ENCODE results near the gene WAPL. TPM values are rescaled to one million over a fixed set of nuclear protein-coding genes. Genes with fewer than 3 reads are reported as not detected.

Gene WAPL
- total RNA-seq (ENCODE audit: low replicate concordance), result 40.1 and 52.3 TPM in 2 replicates

DNA sequence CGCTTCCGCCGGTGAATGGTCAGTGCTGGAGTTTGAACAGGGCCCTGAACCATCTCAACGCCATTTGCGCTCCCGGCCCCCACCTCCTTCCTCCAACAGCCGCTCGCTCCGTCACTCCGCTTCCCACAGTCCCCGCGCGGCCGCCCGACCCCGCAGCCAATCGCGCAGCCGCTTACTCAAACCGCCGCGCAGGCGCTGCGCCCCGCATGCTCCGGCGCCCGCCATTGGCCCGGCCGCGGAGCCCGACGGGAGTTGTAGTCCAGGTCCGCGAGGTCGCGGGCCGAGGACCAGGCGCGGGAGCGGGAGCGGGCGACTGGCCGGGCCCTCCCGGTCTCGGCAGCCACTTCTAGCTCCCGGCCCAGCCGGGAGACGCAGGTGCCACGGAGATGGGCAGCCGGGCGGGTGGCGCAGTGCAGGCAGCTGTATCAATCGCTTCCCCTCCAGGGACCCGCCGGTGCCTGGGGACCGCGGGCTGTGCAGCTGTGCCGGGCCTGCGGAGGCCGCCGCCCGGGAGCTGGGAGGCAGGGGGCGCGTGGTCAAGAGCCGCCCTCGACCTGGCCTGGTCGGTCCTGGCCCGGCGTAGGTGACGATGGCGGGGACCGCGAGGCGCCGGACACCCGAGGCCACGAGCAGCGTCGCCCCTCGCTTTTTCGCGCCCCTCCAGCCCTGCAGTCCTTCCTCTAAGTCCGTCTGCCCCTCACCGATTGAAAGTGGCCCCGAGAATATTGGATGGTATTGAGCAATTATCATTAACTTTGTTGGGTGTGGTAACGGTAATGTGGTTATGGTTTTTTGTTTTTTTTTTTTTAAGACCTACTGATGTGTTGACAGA, at the start of gene WAPL:
WAPL (minus strand) TSS at position 115 of the 832 bp plus-strand sequence. CDS start 3,723 bp downstream, outside the sequence.

Other genes starting within 250 kb of the WAPL start
- gene GRID1, start 155.0 kb downstream of the WAPL start, total RNA-seq (ENCODE audit: low replicate concordance), result under 0.01 TPM in 1 of 2 replicates, not detected in the other
- not detected in 2 replicates for gene OPN4, start 132.8 kb upstream of the WAPL start, total RNA-seq (ENCODE audit: low replicate concordance)
- 0.08 TPM in 1 of 2 replicates, not detected in the other for gene LDB3, start 146.7 kb upstream of the WAPL start, total RNA-seq (ENCODE audit: low replicate concordance)
- gene BMPR1A, start 234.8 kb upstream of the WAPL start, total RNA-seq (ENCODE audit: low replicate concordance), result 39.7 and 45.6 TPM in 2 replicates